Endothelial cell of umbilical vein (primary cell): ENCODE data around the gene RELL2. TPM values are rescaled to one million over a fixed set of nuclear protein-coding genes. Genes with fewer than 3 reads are reported as not detected.

Experiments
- BruUV-seq: library from RNA; stranded (reverse); fragments of 400-500 nt; replicated peaks from 2 replicates; lab custom pipeline; 2021; lab: Mats Ljungman, UMichigan
- CTCF ChIA-PET: fragments of 300-600, 350-600 bp; sonication (Branson Sonifier 250); formaldehyde crosslinking; loops from one replicate; lab custom pipeline; 2021; ENCODE audit warnings: antibody characterized with exemption, inconsistent platforms; lab: Charles Lee
- POLR2A ChIA-PET: fragments of 300-600, 350-600 bp; sonication (Branson Sonifier 250); formaldehyde crosslinking; loops from one replicate; lab custom pipeline; 2021; ENCODE audit warnings: antibody characterized with exemption, inconsistent platforms; lab: Charles Lee
- DNase-seq: peaks from one replicate; pipeline ENCODE4 v3.0.0-alpha.2; 2011; ENCODE audit warnings: low read depth, low spot score
- FAIRE-seq: peaks from 2 replicates; lab custom pipeline; 2011; peaks lifted over from hg19 to GRCh38; lab: Jason Lieb, UNC
- H2AFZ ChIP-seq: 2 replicates; pipeline ENCODE4 v1.6.0; 2012; ENCODE audit warnings: low read depth, low read length, control low read depth, inconsistent platforms
- H3K27ac ChIP-seq: 2 replicates; pipeline ENCODE4 v1.5.1; 2011; ENCODE audit warnings: low read depth, mild to moderate bottlenecking, control low read depth, low read length, moderate library complexity; ENCODE audit not compliant: insufficient read depth
- H3K27me3 ChIP-seq, 2 experiments: 2 replicates each; pipeline versions ENCODE4 v1.6.0 to v1.6.1; 2011; ENCODE audit warnings: low read length in 2 of 2, mixed read lengths in 1 of 2; ENCODE audit not compliant: control insufficient read depth in 2 of 2, insufficient read depth in 2 of 2
- H3K36me3 ChIP-seq, 2 experiments: 2 replicates in 1 of 2; 3 replicates in 1 of 2; pipeline ENCODE4 v1.5.1; 2011; ENCODE audit warnings: low read length in 2 of 2, mild to moderate bottlenecking in 1 of 2, moderate library complexity in 1 of 2; ENCODE audit not compliant: control insufficient read depth in 2 of 2, insufficient read depth in 2 of 2; ENCODE audit errors: extremely low read depth in 1 of 2
- H3K4me1 ChIP-seq: 3 replicates; pipeline ENCODE4 v1.5.1; 2011; ENCODE audit warnings: mild to moderate bottlenecking, low read length; ENCODE audit not compliant: control insufficient read depth, insufficient read depth; ENCODE audit errors: extremely low read depth
- H3K4me2 ChIP-seq: 2 replicates; pipeline ENCODE4 v1.6.1; 2011; ENCODE audit warnings: low read length, control low read depth, mixed read lengths; ENCODE audit not compliant: insufficient read depth
- H3K4me3 ChIP-seq, 3 experiments: fragments of 200-600 bp in 1 of 3; sonication (generic), shearing (Covaris generic) in 1 of 3; replicated peaks in 1 of 3; 2 replicates each; pipeline ENCODE4 v1.5.1; 2011 to 2016; ENCODE audit warnings: control low read depth in 3 of 3, low read length in 3 of 3, mild to moderate bottlenecking in 2 of 3, inconsistent platforms in 1 of 3, low read depth in 1 of 3, moderate library complexity in 1 of 3; ENCODE audit not compliant: insufficient read depth in 1 of 3
- H3K79me2 ChIP-seq: 2 replicates; pipeline ENCODE4 v1.6.0; 2012; ENCODE audit warnings: low read length, inconsistent platforms; ENCODE audit not compliant: control insufficient read depth, insufficient read depth
- H3K9ac ChIP-seq: replicated peaks from 2 replicates; pipeline ENCODE3; 2011; ENCODE audit warnings: low read length, control low read depth; ENCODE audit not compliant: insufficient read depth; ENCODE audit errors: extremely low read depth
- H3K9me1 ChIP-seq: replicated peaks from 3 replicates; pipeline ENCODE4 v1.6.0; 2011; ENCODE audit warnings: mild to moderate bottlenecking, low read length; ENCODE audit not compliant: control insufficient read depth, insufficient read depth; ENCODE audit errors: extremely low read depth
- H3K9me3 ChIP-seq: replicated peaks from 2 replicates; pipeline ENCODE4 v1.5.1; 2012; ENCODE audit warnings: low read length, inconsistent platforms; ENCODE audit not compliant: control insufficient read depth, insufficient read depth
- H4K20me1 ChIP-seq: replicated peaks from 2 replicates; pipeline ENCODE3; 2011; ENCODE audit warnings: mild to moderate bottlenecking, low read length; ENCODE audit not compliant: control insufficient read depth, insufficient read depth; ENCODE audit errors: extremely low read depth
- EZH2 ChIP-seq: IDR thresholded peaks from 2 replicates; pipeline ENCODE4 v1.6.1; 2012; ENCODE audit warnings: borderline replicate concordance, low read depth, mild to moderate bottlenecking, moderate library complexity, low read length, inconsistent platforms; ENCODE audit not compliant: severe bottlenecking
- FOS ChIP-seq: IDR thresholded peaks from 2 replicates; pipeline ENCODE4 v1.6.1; 2011; ENCODE audit warnings: mild to moderate bottlenecking, low read length, moderate library complexity, borderline replicate concordance; ENCODE audit not compliant: insufficient read depth
- GATA2 ChIP-seq: IDR thresholded peaks from 2 replicates; pipeline ENCODE4 v1.7.0; 2011; ENCODE audit warnings: low read depth, mild to moderate bottlenecking, moderate library complexity, mixed read lengths, low read length; ENCODE audit not compliant: insufficient read length, insufficient read depth
- JUN ChIP-seq: IDR thresholded peaks from 2 replicates; pipeline ENCODE4 v1.6.1; 2011; ENCODE audit warnings: borderline replicate concordance, low read depth; ENCODE audit not compliant: insufficient read length, insufficient read depth
- MYC ChIP-seq: IDR thresholded peaks from one replicate; pipeline ENCODE4 v1.6.1; 2011; ENCODE audit warnings: mild to moderate bottlenecking, low read depth, low read length
- POLR2A ChIP-seq: IDR thresholded peaks from 2 replicates; pipeline ENCODE4 v1.6.1; 2012; ENCODE audit warnings: low read depth, mild to moderate bottlenecking, control low read depth, low read length
- POLR2AphosphoS5 ChIP-seq: IDR thresholded peaks from 2 replicates; pipeline ENCODE4 v1.6.1; 2012; ENCODE audit warnings: low read depth, mild to moderate bottlenecking, control low read depth, low read length, moderate library complexity; ENCODE audit not compliant: insufficient read depth
- dilution Hi-C: fragments of 300-500 bp; cut with MboI; formaldehyde crosslinking; loops from one replicate; pipeline ENCODE4 v1.15.0; 2019; ENCODE audit warnings: low sequenced_read_pairs; ENCODE audit not compliant: extremely low pct_ligation_motif_present
- intact Hi-C: fragments of 100-400 bp; cut with micrococcal nuclease; formaldehyde crosslinking; loops from one replicate; pipeline ENCODE4 v1.10.0; 2022
- polyA plus RNA-seq, 4 experiments: library from polyadenylated mRNA; depleted of rRNA in 3 of 4; stranded (reverse) in 3 of 4; unstranded in 1 of 4; fragments of >200 nt; gene quantifications; 2 replicates each; pipeline versions ENCODE4 v1.2.1 to v1.2.3, GENCODE V29; 2011 to 2012; ENCODE audit warnings: missing spikeins in 1 of 4
- total RNA-seq: library from RNA; stranded (reverse); gene quantifications from 2 replicates; pipeline ENCODE4 v1.2.3, GENCODE V29; 2021
- TF ChIP-seq, protein P1 (sequence below): IDR thresholded peaks from 2 replicates; pipeline ENCODE4 v1.6.1; 2011; ENCODE audit not compliant: insufficient read depth, insufficient read length
- TF ChIP-seq, protein P2 (sequence below), 2 donors: IDR thresholded peaks; 1 replicate in 1 of 2; 2 replicates in 1 of 2; pipeline ENCODE4 v1.5.1; 2011; ENCODE audit warnings: low read length in 2 of 2, mild to moderate bottlenecking in 2 of 2, moderate library complexity in 2 of 2, control low read depth in 1 of 2, inconsistent platforms in 1 of 2, low read depth in 1 of 2; ENCODE audit not compliant: insufficient read depth in 1 of 2; ENCODE audit errors: extremely low read depth in 1 of 2

The RELL2 gene
- total and polyA plus RNA-seq, 2 donors (not counting 3 experiments of a cell fraction or from before 2014, with no cell fraction given): 3.4 to 3.6 TPM

DNA sequence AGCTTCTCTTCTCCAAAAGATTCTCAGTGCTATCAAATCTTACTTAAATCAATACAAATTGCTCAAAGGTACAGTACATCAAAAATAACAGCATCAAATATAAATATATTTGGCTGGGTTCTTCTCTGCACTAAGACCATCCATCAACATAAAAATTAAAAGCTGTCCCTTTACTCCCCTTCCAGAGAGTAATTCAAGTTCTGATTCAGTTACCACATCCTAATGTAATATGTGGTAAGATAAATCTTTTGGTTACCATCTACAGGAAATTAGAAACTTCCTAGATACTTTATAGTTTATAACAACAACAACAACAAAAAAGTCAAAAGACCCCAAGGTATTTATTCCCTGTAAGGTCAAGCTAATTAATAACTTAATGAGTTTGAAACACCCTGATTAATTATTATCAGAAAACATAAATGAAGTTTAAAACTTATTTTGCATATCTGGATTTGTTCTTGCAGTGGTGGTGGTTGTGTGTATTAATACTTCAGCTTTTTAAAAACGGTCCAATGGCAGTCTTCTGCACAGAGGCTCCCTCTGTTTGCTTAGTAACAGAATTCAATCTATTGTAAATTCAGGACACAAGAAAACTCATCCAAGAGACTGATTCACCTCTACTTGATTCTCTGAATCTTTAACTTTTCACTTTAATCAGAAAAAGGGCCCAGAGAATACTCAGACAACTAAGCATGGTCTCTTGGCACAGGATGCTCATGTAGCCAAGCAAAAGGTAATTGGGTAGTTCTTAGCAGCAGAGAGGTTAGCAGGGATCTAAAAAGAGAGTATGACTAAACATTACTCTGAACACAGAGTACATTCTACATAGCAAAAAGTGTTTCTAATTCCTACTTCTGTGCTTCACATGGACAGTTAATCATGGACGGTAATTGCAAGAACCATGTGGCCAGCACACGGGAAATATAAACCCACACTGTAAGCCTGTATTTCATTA lies 38.1 kb upstream of the RELL2 start:
- Histone ChIP-seq H4K20me1 (no peaks in the 10 kb centered on the region), H3K27ac (no peak overlapping the region), H3K4me1 (peaks cover 16% of the 10 kb centered on the region), H3K4me3 (no peak overlapping the region), H3K27me3 (no peaks in the 10 kb centered on the region), H3K4me2 (no peak overlapping the region), H3K9me3 (no peaks in the 10 kb centered on the region), H3K9me1 (no peaks in the 10 kb centered on the region), H3K79me2 (peaks cover 44% of the 10 kb centered on the region), H3K9ac (no peak overlapping the region), H3K36me3 (no peaks in the 10 kb centered on the region), H2AFZ (no peak overlapping the region)
- DNase-seq (no peak), FAIRE-seq (no peak)
- TF ChIP-seq MYC: no peak
- TF ChIP-seq, protein P1, sequence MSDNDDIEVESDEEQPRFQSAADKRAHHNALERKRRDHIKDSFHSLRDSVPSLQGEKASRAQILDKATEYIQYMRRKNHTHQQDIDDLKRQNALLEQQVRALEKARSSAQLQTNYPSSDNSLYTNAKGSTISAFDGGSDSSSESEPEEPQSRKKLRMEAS: no peak
- TF ChIP-seq, protein P2, sequence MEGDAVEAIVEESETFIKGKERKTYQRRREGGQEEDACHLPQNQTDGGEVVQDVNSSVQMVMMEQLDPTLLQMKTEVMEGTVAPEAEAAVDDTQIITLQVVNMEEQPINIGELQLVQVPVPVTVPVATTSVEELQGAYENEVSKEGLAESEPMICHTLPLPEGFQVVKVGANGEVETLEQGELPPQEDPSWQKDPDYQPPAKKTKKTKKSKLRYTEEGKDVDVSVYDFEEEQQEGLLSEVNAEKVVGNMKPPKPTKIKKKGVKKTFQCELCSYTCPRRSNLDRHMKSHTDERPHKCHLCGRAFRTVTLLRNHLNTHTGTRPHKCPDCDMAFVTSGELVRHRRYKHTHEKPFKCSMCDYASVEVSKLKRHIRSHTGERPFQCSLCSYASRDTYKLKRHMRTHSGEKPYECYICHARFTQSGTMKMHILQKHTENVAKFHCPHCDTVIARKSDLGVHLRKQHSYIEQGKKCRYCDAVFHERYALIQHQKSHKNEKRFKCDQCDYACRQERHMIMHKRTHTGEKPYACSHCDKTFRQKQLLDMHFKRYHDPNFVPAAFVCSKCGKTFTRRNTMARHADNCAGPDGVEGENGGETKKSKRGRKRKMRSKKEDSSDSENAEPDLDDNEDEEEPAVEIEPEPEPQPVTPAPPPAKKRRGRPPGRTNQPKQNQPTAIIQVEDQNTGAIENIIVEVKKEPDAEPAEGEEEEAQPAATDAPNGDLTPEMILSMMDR (IDR thresholded peaks at IDR 0.05; ENCODE audit: extremely low read depth in 1 of 2, insufficient read depth in 1 of 2, low read depth in 1 of 2, low read length in 2 of 2): no peak
- no peak for TF ChIP-seq FOS
- TF ChIP-seq POLR2AphosphoS5: no peak
- TF ChIP-seq GATA2: no peak
- no peak for TF ChIP-seq EZH2
- no peak for TF ChIP-seq JUN
- no peak for TF ChIP-seq POLR2A
- ChIA-PET POLR2A (no interaction called here), CTCF (interaction anchor here (1.1 to 3.3 kb wide), 4 partner anchors 20 to 38 kb away, joined by 3 to 53 read pairs (median 4); partner anchors contain the start of genes DIAPH1, HDAC3 and RELL2)
- intact Hi-C loops (no loop called here), dilution Hi-C loops (no loop called here)
- no TSS peak for BruUV-seq
